GM23338 (cell line): ENCODE data around the gene SERPINA5. TPM values are rescaled to one million over a fixed set of nuclear protein-coding genes. Genes with fewer than 3 reads are reported as not detected.

Experiments used
- ATAC-seq: fragments of 200-7000 bp; cut with Tn5 transposase; 3 replicates; pipeline ENCODE4 v1.9.1; 2020
- DNase-seq: peaks from one replicate; pipeline ENCODE4 v3.0.0-alpha.2; 2015; ENCODE audit warnings: low spot score
- H2AFZ ChIP-seq: fragments of 200-600 bp; sonication (generic); 2 replicates; pipeline ENCODE4 v1.8.0; 2016; ENCODE audit warnings: antibody characterized with exemption, mild to moderate bottlenecking, moderate library complexity
- H3F3A ChIP-seq: fragments of 200-600 bp; sonication (generic); replicated peaks from 2 replicates; pipeline ENCODE4 v1.8.0; 2017; ENCODE audit warnings: antibody characterized with exemption, mixed run types, low read depth
- H3K27ac ChIP-seq: fragments of 200-600 bp; sonication (generic); 2 replicates; pipeline ENCODE4 v1.6.1; 2016; ENCODE audit warnings: low read depth
- H3K27me3 ChIP-seq: fragments of 200-600 bp; sonication (generic); 2 replicates; pipeline ENCODE4 v1.8.0; 2016; ENCODE audit warnings: mild to moderate bottlenecking, mixed run types, moderate library complexity; ENCODE audit not compliant: insufficient read depth
- H3K36me3 ChIP-seq: fragments of 200-600 bp; sonication (generic); 2 replicates; pipeline ENCODE4 v1.8.0; 2016; ENCODE audit warnings: mild to moderate bottlenecking; ENCODE audit not compliant: insufficient read depth
- H3K4me1 ChIP-seq: fragments of 200-600 bp; sonication (generic); 2 replicates; pipeline ENCODE4 v1.8.0; 2016; ENCODE audit warnings: mild to moderate bottlenecking, moderate library complexity; ENCODE audit not compliant: insufficient read depth
- H3K4me2 ChIP-seq: fragments of 200-600 bp; sonication (generic); 2 replicates; pipeline ENCODE4 v1.7.1; 2017; ENCODE audit warnings: mixed run types
- H3K4me3 ChIP-seq: fragments of 200-600 bp; sonication (generic); 2 replicates; pipeline ENCODE4 v1.6.1; 2016; ENCODE audit warnings: mixed run types
- H3K79me2 ChIP-seq: fragments of 200-600 bp; sonication (generic); replicated peaks from 2 replicates; pipeline ENCODE4 v1.8.0; 2017; ENCODE audit warnings: mild to moderate bottlenecking; ENCODE audit not compliant: insufficient read depth
- H3K9me2 ChIP-seq: fragments of 200-600 bp; sonication (generic); 2 replicates; pipeline ENCODE4 v1.8.0; 2017; ENCODE audit not compliant: insufficient read depth
- H4K20me1 ChIP-seq: fragments of 200-600 bp; sonication (generic); replicated peaks from 2 replicates; pipeline ENCODE4 v1.8.0; 2017; ENCODE audit warnings: mild to moderate bottlenecking; ENCODE audit not compliant: insufficient read depth
- H3K27ac Mint-ChIP-seq: 2 replicates; pipeline ENCODE4 v1.8.0; 2020; ENCODE audit warnings: inconsistent platforms, mild to moderate bottlenecking, moderate library complexity, mixed read lengths
- H3K27me3 Mint-ChIP-seq: 3 replicates; pipeline ENCODE4 v1.8.0; 2022; ENCODE audit warnings: low read depth, mild to moderate bottlenecking, moderate library complexity, mixed read lengths, inconsistent platforms; ENCODE audit not compliant: insufficient read depth, poor library complexity
- H3K36me3 Mint-ChIP-seq: 3 replicates; pipeline ENCODE4 v1.8.0; 2021; ENCODE audit warnings: low read depth, mild to moderate bottlenecking, inconsistent platforms, moderate library complexity, mixed read lengths
- H3K4me1 Mint-ChIP-seq: 3 replicates; pipeline ENCODE4 v1.8.0; 2020; ENCODE audit warnings: mild to moderate bottlenecking, inconsistent platforms, mixed read lengths
- H3K4me3 Mint-ChIP-seq: 3 replicates; pipeline ENCODE4 v1.8.0; 2021; ENCODE audit warnings: moderate library complexity, mild to moderate bottlenecking, inconsistent platforms, mixed read lengths
- H3K9me3 Mint-ChIP-seq: 3 replicates; pipeline ENCODE4 v1.8.0; 2020; ENCODE audit warnings: moderate library complexity, mild to moderate bottlenecking, inconsistent platforms, mixed read lengths
- CREB1 ChIP-seq: fragments of 250-450 bp; sonication (Bioruptor Pico); IDR thresholded peaks from 2 replicates; pipeline ENCODE4 v1.5.0; 2020; ENCODE audit warnings: low read depth, mild to moderate bottlenecking, moderate library complexity
- EZH2 ChIP-seq: fragments of 200-600 bp; sonication (generic); IDR thresholded peaks from one replicate; pipeline ENCODE4 v1.8.0; 2017; ENCODE audit warnings: antibody characterized with exemption, mild to moderate bottlenecking, low read depth; ENCODE audit not compliant: unreplicated experiment
- EZH2phosphoT487 ChIP-seq: fragments of 200-600 bp; sonication (generic); IDR thresholded peaks from one replicate; pipeline ENCODE4 v1.8.1; 2018; ENCODE audit warnings: antibody characterized with exemption; ENCODE audit not compliant: unreplicated experiment
- JUNB ChIP-seq: IDR thresholded peaks from one replicate; pipeline ENCODE4 v1.6.1; 2016; ENCODE audit warnings: antibody characterized with exemption; ENCODE audit not compliant: unreplicated experiment
- NANOG ChIP-seq: IDR thresholded peaks from 2 replicates; pipeline ENCODE4 v1.6.1; 2016; ENCODE audit warnings: antibody characterized with exemption, borderline replicate concordance
- STAT1 ChIP-seq: IDR thresholded peaks from one replicate; pipeline ENCODE4 v1.6.1; 2016; ENCODE audit warnings: antibody characterized with exemption; ENCODE audit not compliant: unreplicated experiment
- ZNF114 ChIP-seq: fragments of 250-450 bp; sonication (Bioruptor Pico); IDR thresholded peaks from 2 replicates; pipeline ENCODE4 v1.5.0; 2020; ENCODE audit warnings: mild to moderate bottlenecking, moderate library complexity
- ZNF331 ChIP-seq: fragments of 250-450 bp; sonication (Bioruptor Pico); IDR thresholded peaks from 2 replicates; pipeline ENCODE4 v1.5.0; 2020; ENCODE audit warnings: low read depth, mild to moderate bottlenecking, moderate library complexity
- polyA plus RNA-seq: library from polyadenylated mRNA; unstranded; fragments of >200 nt; fragmentation: Nextera tagmentation; extraction: Ambion mirVana; gene quantifications from 2 replicates; pipeline ENCODE4 v1.2.1, GENCODE V29; 2016
- total RNA-seq: library from RNA; depleted of rRNA; stranded (reverse); fragments of >200 nt; shearing (Covaris generic); gene quantifications from 2 replicates; pipeline ENCODE4 v1.2.3, GENCODE V29; 2014
- TF ChIP-seq, protein P1 (sequence below), 2 experiments: fragments of 200-600 bp in 1 of 2; sonication (generic) in 1 of 2; conservative IDR thresholded peaks; 2 replicates each; pipeline versions ENCODE4 v1.5.1 to v1.6.1; 2016 to 2017; ENCODE audit warnings: antibody characterized with exemption in 2 of 2, low read depth in 2 of 2, mild to moderate bottlenecking in 2 of 2, moderate library complexity in 1 of 2
- TF ChIP-seq, protein P2 (sequence below): IDR thresholded peaks from 2 replicates; pipeline ENCODE4 v1.6.1; 2016; ENCODE audit warnings: antibody characterized with exemption
- TF ChIP-seq, protein P3 (sequence below): fragments of 250-450 bp; sonication (Bioruptor Pico); IDR thresholded peaks from 2 replicates; pipeline ENCODE4 v1.5.0; 2020; ENCODE audit warnings: mild to moderate bottlenecking, moderate library complexity

The SERPINA5 gene
- total and polyA plus RNA-seq, 2 experiments from 2014 or later: 0.81 to 0.90 TPM

DNA sequence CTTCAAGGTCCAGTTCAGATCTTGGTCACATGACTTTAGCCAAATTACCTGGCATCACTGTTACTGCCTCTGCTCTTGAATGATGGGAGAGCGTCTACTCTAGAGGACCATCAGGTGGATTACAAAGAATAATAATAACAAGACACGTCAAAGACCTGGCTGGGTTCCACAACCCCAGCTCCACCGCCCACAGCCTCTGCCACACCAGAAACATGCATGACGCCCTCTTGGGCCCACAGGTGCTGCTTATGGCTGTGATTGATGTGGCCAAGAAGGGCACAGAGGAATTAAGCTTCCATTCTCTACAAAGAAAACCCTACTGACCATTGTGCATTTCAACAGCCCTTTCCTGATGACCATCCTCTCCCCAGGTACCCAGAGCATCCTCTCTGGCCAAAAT, 49.2 kb downstream of the SERPINA5 start:
- no peaks in the 10 kb centered on the region for H3F3A ChIP-seq
- H3K4me1 Mint-ChIP-seq: no peaks in the 10 kb centered on the region
- peaks cover 7% of the 10 kb centered on the region; the same call in 1 of the 2 replicates for H3K9me2 ChIP-seq
- H3K79me2 ChIP-seq: no peaks in the 10 kb centered on the region
- H3K27ac ChIP-seq: no peak overlapping the region
- H3K36me3 ChIP-seq: no peaks in the 10 kb centered on the region
- H3K4me3 Mint-ChIP-seq: no peak overlapping the region
- no peaks in the 10 kb centered on the region for H3K27me3 ChIP-seq
- H3K4me3 ChIP-seq: no peak overlapping the region
- TF ChIP-seq ZNF114 (CRISPR knock-in tag) (no peak), NANOG (no peak), EZH2phosphoT487 (no peak), CREB1 (CRISPR knock-in tag) (no peak), ZNF331 (no peak), STAT1 (no peak), EZH2 (no peak), JUNB (no peak)
- TF ChIP-seq, protein P1, sequence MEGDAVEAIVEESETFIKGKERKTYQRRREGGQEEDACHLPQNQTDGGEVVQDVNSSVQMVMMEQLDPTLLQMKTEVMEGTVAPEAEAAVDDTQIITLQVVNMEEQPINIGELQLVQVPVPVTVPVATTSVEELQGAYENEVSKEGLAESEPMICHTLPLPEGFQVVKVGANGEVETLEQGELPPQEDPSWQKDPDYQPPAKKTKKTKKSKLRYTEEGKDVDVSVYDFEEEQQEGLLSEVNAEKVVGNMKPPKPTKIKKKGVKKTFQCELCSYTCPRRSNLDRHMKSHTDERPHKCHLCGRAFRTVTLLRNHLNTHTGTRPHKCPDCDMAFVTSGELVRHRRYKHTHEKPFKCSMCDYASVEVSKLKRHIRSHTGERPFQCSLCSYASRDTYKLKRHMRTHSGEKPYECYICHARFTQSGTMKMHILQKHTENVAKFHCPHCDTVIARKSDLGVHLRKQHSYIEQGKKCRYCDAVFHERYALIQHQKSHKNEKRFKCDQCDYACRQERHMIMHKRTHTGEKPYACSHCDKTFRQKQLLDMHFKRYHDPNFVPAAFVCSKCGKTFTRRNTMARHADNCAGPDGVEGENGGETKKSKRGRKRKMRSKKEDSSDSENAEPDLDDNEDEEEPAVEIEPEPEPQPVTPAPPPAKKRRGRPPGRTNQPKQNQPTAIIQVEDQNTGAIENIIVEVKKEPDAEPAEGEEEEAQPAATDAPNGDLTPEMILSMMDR (conservative IDR thresholded peaks at IDR 0.05; ENCODE audit: low read depth in 2 of 2): no peak
- TF ChIP-seq, protein P2, sequence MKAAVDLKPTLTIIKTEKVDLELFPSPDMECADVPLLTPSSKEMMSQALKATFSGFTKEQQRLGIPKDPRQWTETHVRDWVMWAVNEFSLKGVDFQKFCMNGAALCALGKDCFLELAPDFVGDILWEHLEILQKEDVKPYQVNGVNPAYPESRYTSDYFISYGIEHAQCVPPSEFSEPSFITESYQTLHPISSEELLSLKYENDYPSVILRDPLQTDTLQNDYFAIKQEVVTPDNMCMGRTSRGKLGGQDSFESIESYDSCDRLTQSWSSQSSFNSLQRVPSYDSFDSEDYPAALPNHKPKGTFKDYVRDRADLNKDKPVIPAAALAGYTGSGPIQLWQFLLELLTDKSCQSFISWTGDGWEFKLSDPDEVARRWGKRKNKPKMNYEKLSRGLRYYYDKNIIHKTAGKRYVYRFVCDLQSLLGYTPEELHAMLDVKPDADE: no peak
- TF ChIP-seq, protein P3, sequence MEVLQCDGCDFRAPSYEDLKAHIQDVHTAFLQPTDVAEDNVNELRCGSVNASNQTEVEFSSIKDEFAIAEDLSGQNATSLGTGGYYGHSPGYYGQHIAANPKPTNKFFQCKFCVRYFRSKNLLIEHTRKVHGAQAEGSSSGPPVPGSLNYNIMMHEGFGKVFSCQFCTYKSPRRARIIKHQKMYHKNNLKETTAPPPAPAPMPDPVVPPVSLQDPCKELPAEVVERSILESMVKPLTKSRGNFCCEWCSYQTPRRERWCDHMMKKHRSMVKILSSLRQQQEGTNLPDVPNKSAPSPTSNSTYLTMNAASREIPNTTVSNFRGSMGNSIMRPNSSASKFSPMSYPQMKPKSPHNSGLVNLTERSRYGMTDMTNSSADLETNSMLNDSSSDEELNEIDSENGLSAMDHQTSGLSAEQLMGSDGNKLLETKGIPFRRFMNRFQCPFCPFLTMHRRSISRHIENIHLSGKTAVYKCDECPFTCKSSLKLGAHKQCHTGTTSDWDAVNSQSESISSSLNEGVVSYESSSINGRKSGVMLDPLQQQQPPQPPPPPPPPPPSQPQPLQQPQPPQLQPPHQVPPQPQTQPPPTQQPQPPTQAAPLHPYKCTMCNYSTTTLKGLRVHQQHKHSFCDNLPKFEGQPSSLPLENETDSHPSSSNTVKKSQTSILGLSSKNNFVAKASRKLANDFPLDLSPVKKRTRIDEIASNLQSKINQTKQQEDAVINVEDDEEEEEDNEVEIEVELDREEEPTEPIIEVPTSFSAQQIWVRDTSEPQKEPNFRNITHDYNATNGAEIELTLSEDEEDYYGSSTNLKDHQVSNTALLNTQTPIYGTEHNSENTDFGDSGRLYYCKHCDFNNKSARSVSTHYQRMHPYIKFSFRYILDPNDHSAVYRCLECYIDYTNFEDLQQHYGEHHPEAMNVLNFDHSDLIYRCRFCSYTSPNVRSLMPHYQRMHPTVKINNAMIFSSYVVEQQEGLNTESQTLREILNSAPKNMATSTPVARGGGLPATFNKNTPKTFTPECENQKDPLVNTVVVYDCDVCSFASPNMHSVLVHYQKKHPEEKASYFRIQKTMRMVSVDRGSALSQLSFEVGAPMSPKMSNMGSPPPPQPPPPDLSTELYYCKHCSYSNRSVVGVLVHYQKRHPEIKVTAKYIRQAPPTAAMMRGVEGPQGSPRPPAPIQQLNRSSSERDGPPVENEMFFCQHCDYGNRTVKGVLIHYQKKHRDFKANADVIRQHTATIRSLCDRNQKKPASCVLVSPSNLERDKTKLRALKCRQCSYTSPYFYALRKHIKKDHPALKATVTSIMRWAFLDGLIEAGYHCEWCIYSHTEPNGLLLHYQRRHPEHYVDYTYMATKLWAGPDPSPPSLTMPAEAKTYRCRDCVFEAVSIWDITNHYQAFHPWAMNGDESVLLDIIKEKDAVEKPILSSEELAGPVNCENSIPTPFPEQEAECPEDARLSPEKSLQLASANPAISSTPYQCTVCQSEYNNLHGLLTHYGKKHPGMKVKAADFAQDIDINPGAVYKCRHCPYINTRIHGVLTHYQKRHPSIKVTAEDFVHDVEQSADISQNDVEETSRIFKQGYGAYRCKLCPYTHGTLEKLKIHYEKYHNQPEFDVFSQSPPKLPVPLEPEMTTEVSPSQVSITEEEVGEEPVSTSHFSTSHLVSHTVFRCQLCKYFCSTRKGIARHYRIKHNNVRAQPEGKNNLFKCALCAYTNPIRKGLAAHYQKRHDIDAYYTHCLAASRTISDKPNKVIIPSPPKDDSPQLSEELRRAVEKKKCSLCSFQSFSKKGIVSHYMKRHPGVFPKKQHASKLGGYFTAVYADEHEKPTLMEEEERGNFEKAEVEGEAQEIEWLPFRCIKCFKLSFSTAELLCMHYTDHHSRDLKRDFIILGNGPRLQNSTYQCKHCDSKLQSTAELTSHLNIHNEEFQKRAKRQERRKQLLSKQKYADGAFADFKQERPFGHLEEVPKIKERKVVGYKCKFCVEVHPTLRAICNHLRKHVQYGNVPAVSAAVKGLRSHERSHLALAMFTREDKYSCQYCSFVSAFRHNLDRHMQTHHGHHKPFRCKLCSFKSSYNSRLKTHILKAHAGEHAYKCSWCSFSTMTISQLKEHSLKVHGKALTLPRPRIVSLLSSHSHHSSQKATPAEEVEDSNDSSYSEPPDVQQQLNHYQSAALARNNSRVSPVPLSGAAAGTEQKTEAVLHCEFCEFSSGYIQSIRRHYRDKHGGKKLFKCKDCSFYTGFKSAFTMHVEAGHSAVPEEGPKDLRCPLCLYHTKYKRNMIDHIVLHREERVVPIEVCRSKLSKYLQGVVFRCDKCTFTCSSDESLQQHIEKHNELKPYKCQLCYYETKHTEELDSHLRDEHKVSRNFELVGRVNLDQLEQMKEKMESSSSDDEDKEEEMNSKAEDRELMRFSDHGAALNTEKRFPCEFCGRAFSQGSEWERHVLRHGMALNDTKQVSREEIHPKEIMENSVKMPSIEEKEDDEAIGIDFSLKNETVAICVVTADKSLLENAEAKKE (CRISPR knock-in tag): no peak
- H3K4me2 ChIP-seq: no peak overlapping the region
- H3K4me1 ChIP-seq: no peaks in the 10 kb centered on the region
- H4K20me1 ChIP-seq: no peaks in the 10 kb centered on the region
- ATAC-seq (no peak), DNase-seq (no peak)
- H2AFZ ChIP-seq: no peak overlapping the region
- H3K36me3 Mint-ChIP-seq: no peaks in the 10 kb centered on the region
- H3K9me3 Mint-ChIP-seq: no peaks in the 10 kb centered on the region; the same call in 2 of the 3 replicates
- no peak overlapping the region for H3K27ac Mint-ChIP-seq
- peaks cover 3% of the 10 kb centered on the region for H3K27me3 Mint-ChIP-seq
